SK-N-SH treated with all-trans-retinoic acid at 6 μM for 48 hours (cell line): ENCODE results near the gene CRYGS.

Experiments
- ATAC-seq: fragments of 200-7000 bp; cut with Tn5 transposase; 3 replicates; pipeline ENCODE4 v1.9.1; 2020; ENCODE audit warnings: mild to moderate bottlenecking, moderate library complexity
- ARNTL ChIP-seq: fragments of 450-650 bp; formaldehyde crosslinking; IDR thresholded peaks from 2 replicates; pipeline ENCODE4 v1.5.0; 2020; ENCODE audit warnings: low read depth, mild to moderate bottlenecking, moderate library complexity, borderline replicate concordance
- BACH2 ChIP-seq: fragments of 250-450 bp; sonication (Bioruptor Pico); IDR thresholded peaks from 2 replicates; pipeline ENCODE4 v1.9.0; 2021; ENCODE audit warnings: mild to moderate bottlenecking, borderline replicate concordance
- CSDC2 ChIP-seq: fragments of 250-450 bp; sonication (Bioruptor Pico); IDR thresholded peaks from 2 replicates; pipeline ENCODE4 v1.5.0; 2020; ENCODE audit warnings: mild to moderate bottlenecking, moderate library complexity
- ESRRG ChIP-seq: fragments of 250-450 bp; sonication (Bioruptor Pico); IDR thresholded peaks from 2 replicates; pipeline ENCODE4 v1.6.1; 2021; ENCODE audit warnings: mild to moderate bottlenecking
- GLIS3 ChIP-seq: fragments of 250-450 bp; sonication (Bioruptor Pico); IDR thresholded peaks from 2 replicates; pipeline ENCODE4 v1.5.0; 2020; ENCODE audit warnings: mild to moderate bottlenecking, moderate library complexity
- ISL1 ChIP-seq: fragments of 250-450 bp; sonication (Bioruptor Pico); IDR thresholded peaks from 2 replicates; pipeline ENCODE4 v2.1.2; 2022; ENCODE audit warnings: mild to moderate bottlenecking, moderate library complexity
- OSR1 ChIP-seq: fragments of 250-450 bp; sonication (Bioruptor Pico); IDR thresholded peaks from 2 replicates; pipeline ENCODE4 v1.8.0; 2022; ENCODE audit warnings: moderate library complexity, mild to moderate bottlenecking, inconsistent platforms
- RARB ChIP-seq: fragments of 250-450 bp; sonication (Bioruptor Pico); IDR thresholded peaks from 2 replicates; pipeline ENCODE4 v1.8.0; 2021; ENCODE audit warnings: mild to moderate bottlenecking, moderate library complexity
- SNAI2 ChIP-seq: fragments of 250-450 bp; sonication (Bioruptor Pico); IDR thresholded peaks from 2 replicates; pipeline ENCODE4 v1.5.0; 2020; ENCODE audit warnings: mild to moderate bottlenecking, moderate library complexity
- TCF4 ChIP-seq: fragments of 250-450 bp; sonication (Bioruptor Pico); IDR thresholded peaks from 2 replicates; pipeline ENCODE4 v1.8.0; 2021; ENCODE audit warnings: mild to moderate bottlenecking, moderate library complexity, borderline replicate concordance
- TOX ChIP-seq: fragments of 250-450 bp; sonication (Bioruptor Pico); IDR thresholded peaks from 2 replicates; pipeline ENCODE4 v1.8.0; 2021; ENCODE audit warnings: mild to moderate bottlenecking, moderate library complexity, borderline replicate concordance
- ZC3H10 ChIP-seq: fragments of 250-450 bp; sonication (Bioruptor Pico); IDR thresholded peaks from 2 replicates; pipeline ENCODE4 v1.5.1; 2021; ENCODE audit warnings: mild to moderate bottlenecking, moderate library complexity
- ZFP3 ChIP-seq: fragments of 250-450 bp; sonication (Bioruptor Pico); IDR thresholded peaks from 2 replicates; pipeline ENCODE4 v1.5.0; 2020; ENCODE audit warnings: mild to moderate bottlenecking, moderate library complexity
- ZFP30 ChIP-seq: fragments of 450-650 bp; formaldehyde crosslinking; IDR thresholded peaks from 2 replicates; pipeline ENCODE4 v1.5.0; 2022; ENCODE audit warnings: mild to moderate bottlenecking, moderate library complexity
- ZNF565 ChIP-seq: fragments of 450-650 bp; formaldehyde crosslinking; conservative IDR thresholded peaks from 2 replicates; pipeline ENCODE4 v1.5.0; 2020; ENCODE audit warnings: low read depth, mild to moderate bottlenecking, moderate library complexity
- ZNF70 ChIP-seq: fragments of 450-650 bp; formaldehyde crosslinking; IDR thresholded peaks from 2 replicates; pipeline ENCODE4 v1.5.0; 2020; ENCODE audit warnings: mild to moderate bottlenecking, moderate library complexity
- ZNF8 ChIP-seq: fragments of 450-650 bp; formaldehyde crosslinking; IDR thresholded peaks from 2 replicates; pipeline ENCODE4 v1.5.0; 2020; ENCODE audit warnings: mild to moderate bottlenecking, moderate library complexity
- TF ChIP-seq, protein P1 (sequence below): fragments of 250-450 bp; sonication (Bioruptor Pico); IDR thresholded peaks from 2 replicates; pipeline ENCODE4 v1.5.0; 2020; ENCODE audit warnings: mild to moderate bottlenecking, moderate library complexity
- TF ChIP-seq, protein P2 (sequence below): fragments of 250-450 bp; sonication (Bioruptor Pico); IDR thresholded peaks from 2 replicates; pipeline ENCODE4 v1.5.1; 2021; ENCODE audit warnings: mild to moderate bottlenecking, moderate library complexity

CRYGS gene

DNA sequence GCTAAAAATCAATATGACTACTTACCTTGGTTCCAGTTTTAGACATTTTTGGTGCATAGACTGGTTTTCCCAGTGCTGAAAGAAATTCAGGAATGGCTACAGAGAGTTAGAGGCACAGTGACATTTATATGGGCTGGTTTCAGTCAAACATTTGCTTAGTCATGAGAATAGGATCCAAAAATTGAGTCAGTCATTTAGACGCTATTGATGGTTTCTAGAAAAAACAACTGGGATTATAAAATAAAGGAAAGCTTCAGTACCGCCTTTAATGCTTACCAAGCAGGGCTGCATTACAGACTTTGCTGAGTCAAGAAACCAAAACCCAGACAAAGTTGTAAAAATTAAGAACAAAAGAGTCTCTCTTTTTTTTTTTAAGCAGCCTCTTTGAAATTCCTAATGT is at the start of gene CRYGS:
TSS of gene CRYGS (minus strand) at position 100 of the 400 bp plus-strand sequence. CDS start at position 46, 54 bp downstream.
- no peak for TF ChIP-seq ZNF8
- TF ChIP-seq RARB: no peak
- TF ChIP-seq ESRRG: no peak
- TF ChIP-seq BACH2 (CRISPR knock-in tag): no peak
- no peak for TF ChIP-seq SNAI2
- TF ChIP-seq ZNF565 (CRISPR knock-in tag): no peak
- TF ChIP-seq TOX (CRISPR knock-in tag): no peak
- no peak for TF ChIP-seq GLIS3 (CRISPR knock-in tag)
- TF ChIP-seq ZC3H10 (CRISPR knock-in tag): no peak

DNA sequence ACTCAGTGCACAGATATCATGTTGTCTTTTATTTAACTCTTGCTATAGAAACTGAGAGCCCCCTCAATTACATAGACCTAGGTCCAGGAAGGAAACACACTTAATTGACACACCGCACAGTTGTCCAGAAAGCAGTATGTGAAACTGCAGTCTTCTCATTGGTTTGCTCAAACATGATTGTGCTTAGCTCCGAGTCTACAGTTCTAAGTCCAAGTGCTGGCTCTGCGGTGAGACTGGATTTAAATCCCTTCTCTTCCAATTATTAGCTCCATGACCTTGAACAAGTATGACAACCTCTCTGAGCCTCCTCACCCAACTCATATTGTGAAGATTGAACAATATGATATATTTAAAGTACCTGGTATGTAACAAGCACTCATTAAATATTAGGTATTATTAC is 49.7 kb upstream of the CRYGS start:
- TF ChIP-seq ZFP3: no peak
- no peak for TF ChIP-seq CSDC2
- no peak for TF ChIP-seq ZNF70 (CRISPR knock-in tag)
- TF ChIP-seq BACH2 (CRISPR knock-in tag): no peak
- TF ChIP-seq, protein P1, sequence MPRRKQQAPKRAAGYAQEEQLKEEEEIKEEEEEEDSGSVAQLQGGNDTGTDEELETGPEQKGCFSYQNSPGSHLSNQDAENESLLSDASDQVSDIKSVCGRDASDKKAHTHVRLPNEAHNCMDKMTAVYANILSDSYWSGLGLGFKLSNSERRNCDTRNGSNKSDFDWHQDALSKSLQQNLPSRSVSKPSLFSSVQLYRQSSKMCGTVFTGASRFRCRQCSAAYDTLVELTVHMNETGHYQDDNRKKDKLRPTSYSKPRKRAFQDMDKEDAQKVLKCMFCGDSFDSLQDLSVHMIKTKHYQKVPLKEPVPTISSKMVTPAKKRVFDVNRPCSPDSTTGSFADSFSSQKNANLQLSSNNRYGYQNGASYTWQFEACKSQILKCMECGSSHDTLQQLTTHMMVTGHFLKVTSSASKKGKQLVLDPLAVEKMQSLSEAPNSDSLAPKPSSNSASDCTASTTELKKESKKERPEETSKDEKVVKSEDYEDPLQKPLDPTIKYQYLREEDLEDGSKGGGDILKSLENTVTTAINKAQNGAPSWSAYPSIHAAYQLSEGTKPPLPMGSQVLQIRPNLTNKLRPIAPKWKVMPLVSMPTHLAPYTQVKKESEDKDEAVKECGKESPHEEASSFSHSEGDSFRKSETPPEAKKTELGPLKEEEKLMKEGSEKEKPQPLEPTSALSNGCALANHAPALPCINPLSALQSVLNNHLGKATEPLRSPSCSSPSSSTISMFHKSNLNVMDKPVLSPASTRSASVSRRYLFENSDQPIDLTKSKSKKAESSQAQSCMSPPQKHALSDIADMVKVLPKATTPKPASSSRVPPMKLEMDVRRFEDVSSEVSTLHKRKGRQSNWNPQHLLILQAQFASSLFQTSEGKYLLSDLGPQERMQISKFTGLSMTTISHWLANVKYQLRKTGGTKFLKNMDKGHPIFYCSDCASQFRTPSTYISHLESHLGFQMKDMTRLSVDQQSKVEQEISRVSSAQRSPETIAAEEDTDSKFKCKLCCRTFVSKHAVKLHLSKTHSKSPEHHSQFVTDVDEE (CRISPR knock-in tag): no peak
- TF ChIP-seq ZFP30 (CRISPR knock-in tag): no peak
- TF ChIP-seq, all 23 proteins: peak for 0
- ATAC-seq: no peak

More for the DNA sequence above, at the start of gene CRYGS:
- no peak for ATAC-seq

DNA sequence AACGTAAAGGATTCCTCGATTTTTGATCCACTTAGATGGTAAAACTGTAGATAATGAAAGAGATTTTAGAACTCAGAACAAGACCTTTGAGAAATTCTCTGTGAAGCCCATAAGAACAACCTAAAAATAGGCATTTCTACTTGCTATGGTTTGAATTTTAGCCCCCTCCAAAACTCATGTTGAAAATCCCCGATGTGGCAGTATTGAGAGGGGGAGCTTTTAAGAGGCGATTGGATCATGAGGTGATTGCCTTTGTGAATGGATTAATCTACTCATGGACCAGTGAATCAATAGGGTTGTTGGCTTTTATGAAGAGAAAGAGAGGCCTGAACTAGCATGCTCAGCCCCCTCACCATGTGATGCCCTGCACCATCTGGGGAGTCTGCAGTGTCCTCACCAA is 48.5 kb upstream of the CRYGS start:
- TF ChIP-seq ZC3H10 (CRISPR knock-in tag) (no peak), ZNF8 (no peak), TCF4 (no peak), ZNF70 (CRISPR knock-in tag) (no peak), ZFP3 (no peak), ARNTL (no peak), GLIS3 (CRISPR knock-in tag) (no peak), SNAI2 (no peak), ZNF565 (CRISPR knock-in tag) (no peak)
- TF ChIP-seq, protein P1 (CRISPR knock-in tag): no peak
- ATAC-seq: no peak

DNA sequence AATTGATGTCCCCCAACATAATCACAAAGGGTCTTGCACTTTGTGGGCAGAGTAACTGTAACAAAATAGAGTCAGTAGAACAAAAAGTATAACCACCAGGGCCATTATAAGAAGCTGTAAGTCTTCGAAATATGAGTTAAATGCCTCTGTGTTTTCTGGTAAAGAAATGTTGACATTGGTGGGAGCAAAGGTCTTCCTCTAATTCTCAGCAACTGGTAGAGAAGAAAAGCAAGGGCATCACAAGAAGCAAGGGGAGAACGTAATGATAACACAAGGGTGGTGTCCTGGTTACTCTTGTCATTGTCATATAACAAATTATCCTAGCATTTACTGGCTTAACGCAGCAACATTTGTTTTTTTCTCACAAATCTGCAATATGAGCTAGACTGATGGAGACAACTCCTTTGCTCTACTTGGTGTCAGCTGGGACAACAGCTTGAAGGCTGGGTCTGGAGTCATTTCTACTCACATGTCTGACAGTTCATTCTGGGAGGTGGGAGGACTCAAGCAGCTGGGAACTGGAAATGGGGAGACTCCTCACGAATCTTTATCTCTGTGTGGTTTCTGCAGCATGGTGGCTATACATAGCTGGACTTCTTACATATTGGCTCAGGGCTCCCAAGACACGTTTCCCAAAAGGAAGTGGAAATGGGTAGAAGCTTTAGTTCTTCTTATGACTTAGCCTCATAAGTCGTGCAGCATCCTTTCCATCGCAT is 46.6 kb upstream of the CRYGS start:
- TF ChIP-seq OSR1 (CRISPR knock-in tag) (no peak), ZC3H10 (CRISPR knock-in tag) (no peak), ZNF70 (CRISPR knock-in tag) (no peak), RARB (no peak), ZNF8 (no peak), CSDC2 (no peak), ISL1 (CRISPR knock-in tag) (no peak)
- TF ChIP-seq, protein P2, sequence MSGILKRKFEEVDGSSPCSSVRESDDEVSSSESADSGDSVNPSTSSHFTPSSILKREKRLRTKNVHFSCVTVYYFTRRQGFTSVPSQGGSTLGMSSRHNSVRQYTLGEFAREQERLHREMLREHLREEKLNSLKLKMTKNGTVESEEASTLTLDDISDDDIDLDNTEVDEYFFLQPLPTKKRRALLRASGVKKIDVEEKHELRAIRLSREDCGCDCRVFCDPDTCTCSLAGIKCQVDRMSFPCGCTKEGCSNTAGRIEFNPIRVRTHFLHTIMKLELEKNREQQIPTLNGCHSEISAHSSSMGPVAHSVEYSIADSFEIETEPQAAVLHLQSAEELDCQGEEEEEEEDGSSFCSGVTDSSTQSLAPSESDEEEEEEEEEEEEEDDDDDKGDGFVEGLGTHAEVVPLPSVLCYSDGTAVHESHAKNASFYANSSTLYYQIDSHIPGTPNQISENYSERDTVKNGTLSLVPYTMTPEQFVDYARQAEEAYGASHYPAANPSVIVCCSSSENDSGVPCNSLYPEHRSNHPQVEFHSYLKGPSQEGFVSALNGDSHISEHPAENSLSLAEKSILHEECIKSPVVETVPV (CRISPR knock-in tag): no peak
- no peak for ATAC-seq

DNA sequence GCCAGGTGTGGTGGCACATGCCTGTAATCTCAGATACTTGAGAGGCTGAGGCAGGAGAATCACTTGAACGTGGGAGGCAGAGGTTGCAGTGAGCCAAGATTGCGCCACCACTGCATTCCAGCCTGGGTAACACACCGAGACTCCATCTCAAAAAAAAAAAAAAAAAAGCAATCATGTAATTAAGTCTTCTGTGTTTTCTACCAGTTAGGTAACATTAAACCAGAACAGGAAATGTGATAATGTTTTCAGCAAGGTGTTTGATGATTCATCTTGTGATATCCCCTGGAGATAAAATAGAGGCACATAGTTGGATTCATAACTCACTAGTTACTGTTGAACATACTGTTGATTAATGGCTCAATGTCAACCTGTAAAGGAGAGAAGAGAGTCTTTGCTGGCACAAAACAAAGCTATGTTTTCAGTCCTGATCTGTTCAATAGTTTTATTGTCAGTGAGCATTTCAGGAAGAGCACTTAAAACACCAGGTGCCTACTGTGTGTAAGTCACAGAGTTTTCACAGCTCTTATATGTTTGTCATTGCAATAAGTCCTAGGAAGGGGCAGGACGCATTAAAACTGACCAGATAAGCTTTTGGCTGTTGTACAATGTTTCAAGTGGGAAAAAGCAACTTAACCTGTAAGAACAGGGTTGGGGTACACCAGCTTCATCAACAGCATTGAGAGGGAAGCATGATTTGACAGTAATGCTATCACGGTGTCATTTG is 45.8 kb upstream of the CRYGS start:
- ATAC-seq: no peak
- TF ChIP-seq ISL1 (CRISPR knock-in tag) (0 out of 2 replicates have a peak, but pooled peaks have one; percentile 11), ZNF565 (CRISPR knock-in tag) (no peak)
